Heart left ventricle (tissue), 16 donors: ENCODE measurements around the gene PRKAG2. TPM values are rescaled to one million over a fixed set of nuclear protein-coding genes. Genes with fewer than 3 reads are reported as not detected.

Source experiments
- ATAC-seq, 4 donors: fragments of 200-7000 bp; cut with Tn5 transposase; one replicate each; pipeline ENCODE4 v1.9.1; 2020 to 2022; ENCODE audit warnings: moderate library complexity in 4 of 4, mild to moderate bottlenecking in 3 of 4, moderate number of reproducible peaks in 1 of 4
- DNase-seq, 5 donors: peaks; one replicate each; pipeline ENCODE4 v3.0.0-alpha.2; 2020
- H3K27ac ChIP-seq, 12 donors: fragments of 200-600 bp; sonication (generic) in 4 of 12; one replicate each; pipeline versions ENCODE4 v1.5.0 to v1.8.0; 2016 to 2022; ENCODE audit warnings: mild to moderate bottlenecking in 2 of 12
- H3K27me3 ChIP-seq, 9 donors: fragments of 200-600 bp; sonication (generic) in 2 of 9; one replicate each; pipeline versions ENCODE4 v1.5.1 to v1.8.0; 2016 to 2022; ENCODE audit warnings: mild to moderate bottlenecking in 3 of 9
- H3K36me3 ChIP-seq, 9 donors: fragments of 200-600 bp; sonication (generic) in 2 of 9; one replicate each; pipeline versions ENCODE4 v1.5.0 to v1.8.0; 2018 to 2022; ENCODE audit warnings: mild to moderate bottlenecking in 2 of 9
- H3K4me1 ChIP-seq, 12 donors: fragments of 200-600 bp; sonication (generic) in 4 of 12; one replicate each; pipeline versions ENCODE4 v1.5.0 to v1.8.0; 2016 to 2022; ENCODE audit warnings: mild to moderate bottlenecking in 3 of 12
- H3K4me3 ChIP-seq, 12 donors: fragments of 200-600 bp; sonication (generic) in 4 of 12; one replicate each; pipeline versions ENCODE4 v1.5.0 to v1.8.0; 2017 to 2022; ENCODE audit warnings: mild to moderate bottlenecking in 9 of 12, moderate library complexity in 4 of 12
- H3K9me3 ChIP-seq, 12 donors: fragments of 200-600 bp; sonication (generic) in 4 of 12; one replicate each; pipeline versions ENCODE4 v1.5.0 to v1.8.0; 2016 to 2022; ENCODE audit warnings: mild to moderate bottlenecking in 1 of 12
- CTCF ChIP-seq, 12 donors: fragments of 200-600 bp; sonication (generic) in 4 of 12; IDR thresholded peaks; one replicate each; pipeline versions ENCODE4 v1.5.0 to v1.8.0; 2018 to 2022; ENCODE audit warnings: antibody characterized with exemption in 12 of 12, mild to moderate bottlenecking in 5 of 12
- POLR2A ChIP-seq, 2 donors: fragments of 450-650 bp; IDR thresholded peaks; one replicate each; pipeline ENCODE4 v1.6.1; 2017; ENCODE audit warnings: antibody characterized with exemption in 2 of 2, mild to moderate bottlenecking in 2 of 2, moderate library complexity in 2 of 2
- WGBS, 4 donors: extraction: QIAGEN DNeasy Blood & Tissue Kit in 2 of 4; methylation state at CpG; one replicate each; pipeline versions ENCODE4 v1.1.5 to v1.1.7; 2013 to 2018; 5-methylcytosine and 5-hydroxymethylcytosine counted together
- intact Hi-C, 10 donors: fragments of 100-400 bp; cut with DNase I; formaldehyde crosslinking; loops; one replicate each; pipeline versions ENCODE4 v1.11.1 to v1.14.2; 2022
- polyA plus RNA-seq, 2 donors: library from polyadenylated mRNA; stranded (reverse); fragments of 200-250 nt; gene quantifications; one replicate each; pipeline ENCODE4 v1.2.3, GENCODE V29; 2013
- total RNA-seq, 9 donors: library from RNA; depleted of rRNA in 2 of 9; stranded (reverse); fragments of >200 nt in 2 of 9; fragmentation: NEBNext Ultra II Directional in 3 of 9; extraction: Animal tissue kit (Norgen Biotek cat#: 25700) in 3 of 9; gene quantifications; one replicate each; pipeline versions ENCODE4 v1.1.0 to v1.2.4, GENCODE V29; 2016 to 2023
- donor health status: ischemic (EF 13 %, LVEDD 7.1; RV severe dilation, severe dysfunction).
- donor health status: healthy with polysubstance abuse.
- donor health status: DM: no; HTN: yes; CAD: no.
- donor health status: DM: no; HTN: no; CAD: no.
- donor health status: ischemic (EF 25% LVEDD 6.9; RV normal size, moderate dysfunction).
- donor health status: ischemic (EF 25% LVEDD 5.7; RV mildly dilated, moderate dysfunction).
- donor health status: healthy.
- donor health status: DM: yes; HTN: yes; CAD: no.
- donor health status: ischemic (EF 35%, LVEDD 5.7; RV mildly dilated, moderate dysfunction).
- donor health status: nonischemic (EF 11% LVEDD 7.7; RV severe dilation, severe dysfunction).
- donor health status: DM: yes; HTN: yes; CAD: no.
- donor health status: PGD.
- donor health status: ischemic (EF 29% LVEDD 5.4; RV normal size, mild dysfunction).
- donor health status: nonischemic (EF 23%, LVEDD 6.1; RV moderate dilation, normal function).

PRKAG2 gene
- total and polyA plus RNA-seq, 11 donors, result 50.2 to 179 (median 108) TPM

GRCh38 chr7:151630851-151631569 is 245.9 kb downstream of the PRKAG2 start:
- H3K36me3 ChIP-seq, result peaks cover 0 to 6% (median 0%) of the 10 kb centered on the region in 9 donors
- H3K27ac ChIP-seq, result peak overlapping the region; percentile 85 to 99 (median 92)
- no peak for DNase-seq
- intact Hi-C loops, result loop anchor here in 9 of 10 donors (5.0 to 10.0 kb wide), 12 partner anchors 36 to 264 kb away; no protein-coding TSS in a partner anchor
- H3K9me3 ChIP-seq, result peaks cover 0 to 11% (median 0%) of the 10 kb centered on the region in 12 donors
- H3K4me3 ChIP-seq, result peak overlapping the region; percentile 47 to 94 (median 75)
- WGBS, 4 donors, result 18 to 27% (median 26%) methylated on average over 17 of the region's 17 CpGs
- ATAC-seq, result no peak
- no peak for TF ChIP-seq POLR2A (IDR thresholded peaks at IDR 0.05)
- no peak for TF ChIP-seq CTCF (IDR thresholded peaks at IDR 0.05)
- peaks cover 0 to 52% (median 24%) of the 10 kb centered on the region in 12 donors for H3K4me1 ChIP-seq
- H3K27me3 ChIP-seq, result no peaks in the 10 kb centered on the region

GRCh38 chr7:151630358-151630757 is 246.6 kb downstream of the PRKAG2 start:
- peak overlapping the region in 8 of 12 donors; percentile 59 to 94 (median 75) for H3K4me3 ChIP-seq
- H3K4me1 ChIP-seq, result peaks cover 0 to 58% (median 26%) of the 10 kb centered on the region in 12 donors
- ATAC-seq (no peak), DNase-seq (no peak)
- peaks cover 0 to 6% (median 0%) of the 10 kb centered on the region in 9 donors for H3K36me3 ChIP-seq
- peaks cover 0 to 11% (median 0%) of the 10 kb centered on the region in 12 donors for H3K9me3 ChIP-seq
- H3K27ac ChIP-seq, result peak overlapping the region in 9 of 12 donors; percentile 85 to 99 (median 91)
- WGBS, 4 donors, result 78 to 85% (median 81%) methylated on average over 5 of the region's 5 CpGs
- TF ChIP-seq POLR2A (IDR thresholded peaks at IDR 0.05), result no peak
- no peak for TF ChIP-seq CTCF (IDR thresholded peaks at IDR 0.05)
- H3K27me3 ChIP-seq, result no peaks in the 10 kb centered on the region
- intact Hi-C loops, result loop anchor here in 9 of 10 donors (5.0 to 10.0 kb wide), 12 partner anchors 37 to 263 kb away; no protein-coding TSS in a partner anchor

- intact Hi-C loops, result loop anchor here (5.0 to 10.0 kb wide), 16 partner anchors 38 to 262 kb away; partner anchors contain the start of gene RHEB (in 1 of the 10)
- no peak overlapping the region for H3K4me3 ChIP-seq
- WGBS, 4 donors, result 68 to 74% (median 71%) methylated on average over 8 of the region's 8 CpGs
- no peaks in the 10 kb centered on the region for H3K27me3 ChIP-seq
- no peak for ATAC-seq
- H3K9me3 ChIP-seq, result peaks cover 0 to 11% (median 0%) of the 10 kb centered on the region in 12 donors
- TF ChIP-seq CTCF (IDR thresholded peaks at IDR 0.05) (no peak), POLR2A (IDR thresholded peaks at IDR 0.05) (no peak)
- DNase-seq, result no peak
- peaks cover 0 to 63% (median 28%) of the 10 kb centered on the region in 12 donors for H3K4me1 ChIP-seq
- peak overlapping the region in 6 of 12 donors; percentile 42 to 99 (median 68) for H3K27ac ChIP-seq
- H3K36me3 ChIP-seq, result peaks cover 0 to 6% (median 0%) of the 10 kb centered on the region in 9 donors
Measured at GRCh38 chr7:151629713-151630272, 247.1 kb downstream of the PRKAG2 start.
